OCI-LY1 (cell line): ENCODE data around the gene ZC3H18.

Experiments
- CTCF ChIP-seq: fragments of 200-600 bp; sonication (generic), shearing (Covaris generic); IDR thresholded peaks from 2 replicates; pipeline ENCODE4 v1.5.1; 2017; ENCODE audit warnings: mild to moderate bottlenecking, antibody characterized with exemption, low read length, moderate library complexity, mixed read lengths
- EZH2 ChIP-seq: fragments of 200-600 bp; sonication (generic), shearing (Covaris generic); IDR thresholded peaks from 2 replicates; pipeline ENCODE4 v1.8.0; 2017; ENCODE audit warnings: borderline replicate concordance, mixed run types, mild to moderate bottlenecking, antibody characterized with exemption, low read length, moderate library complexity, mixed read lengths

GRCh38 chr16:88554711-88555264, 15.4 kb upstream of the ZC3H18 start:
- TF ChIP-seq EZH2 (no peak), CTCF (no peak)
